Breast epithelium (tissue), 3 donors: ENCODE data around the gene ST8SIA2.

Experiments
- POLR2A ChIP-seq: fragments of 450-650 bp; IDR thresholded peaks from one replicate; pipeline ENCODE4 v1.6.1; 2016; ENCODE audit warnings: antibody characterized with exemption, mild to moderate bottlenecking, moderate library complexity
- POLR2AphosphoS5 ChIP-seq, 3 donors: sonication (generic); formaldehyde crosslinking; IDR thresholded peaks; one replicate each; pipeline ENCODE4 v1.6.1; 2017; ENCODE audit warnings: antibody characterized with exemption in 3 of 3
- TF ChIP-seq, protein P1 (sequence below), 3 donors: fragments of 450-650 bp; IDR thresholded peaks; one replicate each; pipeline ENCODE4 v1.5.1; 2016 to 2017; ENCODE audit warnings: antibody characterized with exemption in 3 of 3, mild to moderate bottlenecking in 3 of 3, moderate library complexity in 3 of 3

DNA sequence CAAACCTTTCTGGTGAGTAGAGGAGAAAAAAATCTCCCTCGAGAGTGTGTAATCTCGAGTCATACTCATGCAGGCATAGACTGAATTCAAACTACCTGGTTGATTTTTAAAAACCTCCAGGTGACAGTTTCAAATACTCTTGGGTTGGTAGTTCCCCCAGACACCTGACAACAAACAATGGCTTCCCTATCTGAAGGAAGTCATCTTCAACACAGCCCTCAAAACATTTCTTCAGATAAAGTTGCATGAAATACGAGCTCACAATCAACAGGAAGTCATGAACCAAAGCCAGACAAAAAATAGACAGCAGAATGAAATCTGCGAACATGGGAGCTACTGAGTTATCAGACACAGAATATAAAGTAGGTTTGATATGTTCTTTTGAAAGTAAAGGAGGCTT, 112.8 kb downstream of the ST8SIA2 start:
- TF ChIP-seq, protein P1, sequence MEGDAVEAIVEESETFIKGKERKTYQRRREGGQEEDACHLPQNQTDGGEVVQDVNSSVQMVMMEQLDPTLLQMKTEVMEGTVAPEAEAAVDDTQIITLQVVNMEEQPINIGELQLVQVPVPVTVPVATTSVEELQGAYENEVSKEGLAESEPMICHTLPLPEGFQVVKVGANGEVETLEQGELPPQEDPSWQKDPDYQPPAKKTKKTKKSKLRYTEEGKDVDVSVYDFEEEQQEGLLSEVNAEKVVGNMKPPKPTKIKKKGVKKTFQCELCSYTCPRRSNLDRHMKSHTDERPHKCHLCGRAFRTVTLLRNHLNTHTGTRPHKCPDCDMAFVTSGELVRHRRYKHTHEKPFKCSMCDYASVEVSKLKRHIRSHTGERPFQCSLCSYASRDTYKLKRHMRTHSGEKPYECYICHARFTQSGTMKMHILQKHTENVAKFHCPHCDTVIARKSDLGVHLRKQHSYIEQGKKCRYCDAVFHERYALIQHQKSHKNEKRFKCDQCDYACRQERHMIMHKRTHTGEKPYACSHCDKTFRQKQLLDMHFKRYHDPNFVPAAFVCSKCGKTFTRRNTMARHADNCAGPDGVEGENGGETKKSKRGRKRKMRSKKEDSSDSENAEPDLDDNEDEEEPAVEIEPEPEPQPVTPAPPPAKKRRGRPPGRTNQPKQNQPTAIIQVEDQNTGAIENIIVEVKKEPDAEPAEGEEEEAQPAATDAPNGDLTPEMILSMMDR (IDR thresholded peaks at IDR 0.05): no peak
- TF ChIP-seq POLR2A (no peak), POLR2AphosphoS5 (IDR thresholded peaks at IDR 0.05) (no peak)
